Dermis blood vessel endothelial cell (primary cell): ENCODE results near the gene RIOX2. TPM values are rescaled to one million over a fixed set of nuclear protein-coding genes. Genes with fewer than 3 reads are reported as not detected.

Experiments
- DNase-seq: peaks from one replicate; pipeline ENCODE4 v3.0.0; 2010
- total RNA-seq: library from RNA; depleted of rRNA; stranded (reverse); fragments of >200 nt; gene quantifications from 2 replicates; pipeline ENCODE4 v1.2.3, GENCODE V29; 2014

RIOX2 gene
- total RNA-seq, 1 donor from 2014 or later, result 29.4 TPM

DNA sequence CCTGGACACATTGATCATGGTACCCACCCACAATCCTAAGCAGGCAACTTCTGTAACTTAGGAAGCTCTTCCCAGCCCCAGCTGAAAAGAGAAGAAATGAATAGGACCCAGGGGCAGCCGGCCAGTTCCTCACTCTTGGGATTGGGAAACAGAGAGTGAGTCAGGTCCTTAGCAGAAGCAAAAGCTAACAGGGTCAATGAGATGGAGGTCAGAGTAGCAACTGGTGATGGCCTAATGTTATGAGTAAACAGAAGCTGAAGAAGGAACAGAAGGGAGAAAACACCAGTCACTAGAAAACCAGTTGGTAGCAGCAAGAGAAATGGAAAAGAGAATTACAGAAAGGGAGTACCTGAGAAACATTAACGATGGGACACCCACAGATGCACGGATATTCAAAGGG is 20.0 kb downstream of the RIOX2 start:
- DNase-seq, result no peak

GRCh38 chr3:97950360-97950759 is 21.9 kb downstream of the RIOX2 start:
- DNase-seq, result no peak

GRCh38 chr3:97949743-97950142 is 22.5 kb downstream of the RIOX2 start:
- DNase-seq, result no peak

DNA sequence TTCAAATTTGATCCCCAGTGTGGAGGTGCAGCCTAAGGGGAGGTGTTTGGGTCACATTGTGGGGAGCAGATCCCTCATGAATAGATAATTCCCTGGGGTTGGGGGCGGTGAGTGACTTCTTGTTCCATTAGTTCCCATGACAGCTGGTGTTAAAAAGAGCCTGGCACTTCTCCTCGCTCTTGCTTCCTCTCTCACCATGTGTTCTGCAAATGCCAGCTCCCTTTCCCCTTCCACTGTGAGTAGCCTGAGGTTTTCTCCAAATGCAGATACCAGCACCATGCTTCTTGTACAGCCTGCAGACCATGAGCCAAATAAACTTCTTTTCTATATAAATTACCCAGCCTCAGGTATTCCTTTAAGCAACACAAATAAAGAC is 23.1 kb downstream of the RIOX2 start:
- no peak for DNase-seq

- DNase-seq, result no peak
Measured at GRCh38 chr3:97948351-97949109, 23.7 kb downstream of the RIOX2 start.

DNA sequence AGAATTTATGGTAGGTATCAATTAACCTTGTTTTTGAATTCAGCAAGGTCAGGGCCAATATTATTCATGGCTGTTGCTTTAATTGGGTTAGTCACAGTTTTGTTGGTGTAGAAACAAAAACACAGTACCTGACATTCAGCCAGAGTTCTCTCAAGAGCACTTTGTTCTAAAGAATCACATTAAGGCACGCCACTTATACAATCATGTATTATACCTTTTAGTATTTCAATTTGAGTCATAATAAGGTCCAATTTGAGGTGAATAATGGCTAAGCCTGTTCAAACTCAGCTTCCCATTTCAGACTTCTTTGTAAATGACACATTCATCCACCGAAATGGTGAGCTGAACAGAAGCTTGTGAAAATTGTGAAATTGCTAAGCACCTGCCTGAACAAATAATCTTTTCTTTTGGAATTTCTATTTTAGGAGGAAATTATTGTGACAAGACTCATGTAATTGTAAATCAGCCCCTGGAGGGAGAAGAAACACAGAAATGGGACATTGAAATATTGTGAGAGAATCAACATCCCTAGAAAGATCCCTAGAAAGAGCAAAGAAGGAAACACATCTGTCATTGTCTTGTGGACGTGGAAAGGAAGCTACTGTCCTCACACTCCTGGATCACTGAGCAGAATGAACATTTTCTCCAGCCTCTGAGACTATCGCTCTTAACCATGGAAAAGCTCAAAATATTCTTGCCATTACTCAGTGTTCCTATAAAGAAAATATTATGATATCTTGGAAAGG is 29.3 kb downstream of the RIOX2 start:
- no peak for DNase-seq

GRCh38 chr3:97940034-97940433 is 32.2 kb downstream of the RIOX2 start:
- peak; percentile 46 for DNase-seq

- DNase-seq, result no peak
Measured at GRCh38 chr3:97939401-97939800, 32.8 kb downstream of the RIOX2 start.

DNA sequence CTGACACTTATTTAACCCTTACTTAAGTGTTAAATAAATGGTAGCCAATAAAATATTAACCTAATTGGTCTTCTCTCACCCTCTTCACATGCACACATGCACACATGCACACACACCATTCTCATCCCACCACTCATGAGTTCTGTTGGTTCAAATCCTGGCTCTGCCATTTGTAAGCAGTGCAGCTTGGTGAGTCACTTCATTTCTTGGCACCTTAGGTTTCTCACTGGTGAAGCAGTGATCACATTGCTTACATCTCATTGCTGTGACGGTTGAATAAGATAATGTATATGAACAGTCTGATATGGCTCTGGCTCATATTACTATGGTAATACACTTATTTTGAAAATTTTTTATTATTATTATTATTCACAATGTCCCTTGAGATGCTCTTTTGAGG is 33.8 kb downstream of the RIOX2 start:
- DNase-seq, result no peak

DNA sequence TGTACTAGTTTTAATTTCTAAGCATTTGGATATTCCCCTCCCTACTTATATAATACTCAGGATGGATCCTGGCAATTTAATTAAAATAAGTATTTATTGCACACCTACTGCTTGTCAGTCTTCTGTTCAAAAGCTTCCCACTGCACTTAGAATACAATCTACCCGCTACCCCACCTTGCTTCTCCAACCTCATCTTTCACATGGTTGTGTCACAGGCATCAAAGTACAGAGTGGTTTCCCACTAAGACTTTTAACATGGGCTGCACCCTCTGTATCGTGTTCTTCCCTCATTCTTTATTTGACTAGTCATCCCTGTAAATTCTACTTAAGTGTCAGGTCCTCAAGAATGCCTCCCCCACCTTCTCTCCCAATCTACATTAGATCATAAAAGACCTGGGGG is 35.0 kb downstream of the RIOX2 start:
- DNase-seq, result no peak

DNA sequence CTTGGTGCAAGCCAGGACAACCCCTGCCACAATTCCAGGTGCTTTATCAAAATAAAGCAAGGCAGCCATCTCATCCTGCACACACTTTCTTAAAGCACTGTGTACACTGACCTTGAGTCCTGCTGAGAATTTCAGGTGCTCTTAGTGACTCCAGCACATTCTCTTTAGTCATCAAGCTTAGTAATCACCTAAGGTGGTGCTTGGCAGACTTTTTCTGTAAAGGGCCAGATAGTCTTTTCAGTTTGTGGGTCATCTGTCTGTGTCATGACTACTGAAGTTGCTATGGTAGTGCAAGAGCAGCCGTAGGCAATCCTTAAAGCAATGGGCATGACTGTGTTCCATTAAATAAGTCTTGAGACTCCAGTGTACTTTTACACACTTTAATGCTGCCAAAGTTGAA is 36.4 kb downstream of the RIOX2 start:
- DNase-seq, result no peak

GRCh38 chr3:97934980-97935695 is 37.1 kb downstream of the RIOX2 start:
- DNase-seq, result no peak

- no peak for DNase-seq
Measured at GRCh38 chr3:97932387-97932801, 39.8 kb downstream of the RIOX2 start.

GRCh38 chr3:97931218-97931617 is 41.0 kb downstream of the RIOX2 start:
- no peak for DNase-seq

DNA sequence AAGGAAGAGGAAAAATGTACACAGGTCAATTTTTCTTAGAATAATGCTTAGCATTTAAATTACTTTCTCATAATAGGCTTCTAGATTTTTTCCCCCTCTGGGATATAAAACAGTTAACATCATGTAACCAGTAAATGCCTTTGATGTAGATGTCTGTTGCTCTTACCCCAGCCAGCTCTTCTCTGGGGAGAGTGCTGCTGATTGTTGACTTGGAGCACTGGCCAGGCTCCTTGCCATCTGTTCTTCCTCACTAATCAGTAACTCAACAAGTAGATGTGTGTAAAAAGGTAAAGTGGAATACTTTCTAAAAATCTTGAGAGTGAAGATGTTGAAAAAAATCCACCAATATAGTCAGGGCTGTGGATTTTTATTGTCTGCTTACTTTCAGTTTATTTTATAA is 42.2 kb downstream of the RIOX2 start:
- DNase-seq, result no peak

- no peak for DNase-seq
Measured at GRCh38 chr3:97928986-97929385, 43.2 kb downstream of the RIOX2 start.

GRCh38 chr3:97927704-97928103 is 44.5 kb downstream of the RIOX2 start:
- no peak for DNase-seq

- DNase-seq, result peak; percentile 38
Measured at GRCh38 chr3:97917813-97918536, 54.3 kb downstream of the RIOX2 start.

GRCh38 chr3:97916576-97916975 is 55.7 kb downstream of the RIOX2 start:
- DNase-seq, result no peak

DNA sequence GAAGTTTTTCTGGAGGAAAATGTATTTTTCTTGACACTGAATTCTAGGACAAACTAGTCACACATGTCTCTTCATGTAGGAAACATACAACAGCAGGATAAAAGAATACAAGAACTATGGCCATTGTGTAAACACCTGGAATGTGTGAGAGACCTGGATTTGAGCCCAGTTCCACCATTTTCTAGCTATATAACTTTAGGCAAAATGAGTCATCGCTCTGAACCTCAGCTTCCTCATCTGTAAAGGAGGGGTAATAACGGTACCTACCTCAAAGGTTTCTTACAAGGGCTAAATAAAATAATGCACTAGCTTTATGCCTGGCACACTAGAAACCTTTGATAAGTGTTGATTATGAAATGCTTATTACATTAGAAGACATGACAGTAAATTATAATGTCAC is 57.8 kb downstream of the RIOX2 start:
- DNase-seq, result peak; percentile 55

DNA sequence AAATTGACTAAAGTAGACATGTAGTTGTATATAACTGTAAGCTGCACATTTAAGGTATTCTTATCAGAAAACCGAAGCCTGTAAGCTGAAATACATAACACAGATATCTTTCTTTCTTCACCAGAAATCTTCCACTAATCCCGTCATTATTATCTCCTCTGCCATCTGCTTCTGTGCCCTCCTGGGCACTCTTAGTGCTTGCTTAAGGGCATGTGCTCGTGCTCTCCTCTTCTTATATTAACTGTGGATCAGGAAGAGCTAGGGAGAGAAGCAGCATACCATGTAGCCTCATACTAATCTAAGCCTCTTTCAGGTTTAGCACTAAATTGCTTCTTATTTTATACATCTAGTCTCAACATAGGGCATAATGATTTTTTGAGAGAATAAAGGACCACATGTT is 60.8 kb downstream of the RIOX2 start:
- no peak for DNase-seq

DNA sequence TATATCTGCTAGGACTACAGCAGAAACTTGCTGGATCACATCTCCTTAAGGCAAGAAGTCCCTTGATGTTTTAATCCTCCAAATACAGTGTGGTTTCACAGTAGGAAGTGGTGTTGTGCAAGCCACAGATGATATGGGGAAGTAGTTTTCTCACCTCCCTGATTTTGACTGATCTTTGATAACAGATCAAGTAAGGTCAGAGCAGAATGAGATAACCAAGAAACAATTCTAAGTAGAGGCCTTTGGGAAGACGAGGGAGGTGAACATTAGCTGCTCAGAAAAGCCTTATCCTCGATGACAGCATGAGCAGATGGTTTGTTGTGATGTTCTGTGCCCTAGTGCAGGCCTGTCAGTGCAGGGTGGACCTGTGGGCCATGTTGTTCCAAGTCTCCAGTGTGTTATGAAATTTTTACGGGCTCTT is 61.3 kb downstream of the RIOX2 start:
- DNase-seq, result no peak
